ENCODE data around the gene C10orf90. TPM values are rescaled to one million over a fixed set of nuclear protein-coding genes. Genes with fewer than 3 reads are reported as not detected.

C10orf90 gene
- total RNA-seq, 1 donor = 0.72 TPM

- H3K4me2 ChIP-seq (ENCODE audit: insufficient read depth, low read length) = no peak overlapping the region
- DNase-seq (ENCODE audit: insufficient read length, low spot score, missing footprints) = peak; percentile 80
- H4K20me1 ChIP-seq (ENCODE audit: insufficient read depth, low read length) = no peaks in the 10 kb centered on the region
- H3K27ac ChIP-seq (ENCODE audit: low read depth, low read length) = no peak overlapping the region
- no peaks in the 10 kb centered on the region for H3K4me1 ChIP-seq (ENCODE audit: insufficient read depth, low read length)
- no peak overlapping the region for H3K4me3 ChIP-seq (ENCODE audit: insufficient read depth, low read length)
- peaks cover 36% of the 10 kb centered on the region for H3K27me3 ChIP-seq (ENCODE audit: insufficient read depth, low read length)
- H3K79me2 ChIP-seq (ENCODE audit: insufficient read depth, low read length) = no peaks in the 10 kb centered on the region
- H2AFZ ChIP-seq (ENCODE audit: low read length) = no peak overlapping the region
- H3K36me3 ChIP-seq (ENCODE audit: insufficient read depth, low read length) = no peaks in the 10 kb centered on the region
- no peak for TF ChIP-seq CTCF (IDR thresholded peaks at IDR 0.05; ENCODE audit: extremely low read depth, low read depth, low read length)
- no peaks in the 10 kb centered on the region for H3K9me3 ChIP-seq (ENCODE audit: low read depth, low read length)
Measured at GRCh38 chr10:126702181-126702580, 31.7 kb upstream of the C10orf90 start.

GRCh38 chr10:126701526-126701925, 31.0 kb upstream of the C10orf90 start:
- no peaks in the 10 kb centered on the region for H3K36me3 ChIP-seq (ENCODE audit: insufficient read depth, low read length)
- peaks cover 36% of the 10 kb centered on the region for H3K27me3 ChIP-seq (ENCODE audit: insufficient read depth, low read length)
- no peaks in the 10 kb centered on the region for H3K4me1 ChIP-seq (ENCODE audit: insufficient read depth, low read length)
- no peaks in the 10 kb centered on the region for H3K79me2 ChIP-seq (ENCODE audit: insufficient read depth, low read length)
- H3K4me2 ChIP-seq (ENCODE audit: insufficient read depth, low read length) = no peak overlapping the region
- no peak for TF ChIP-seq CTCF (IDR thresholded peaks at IDR 0.05; ENCODE audit: extremely low read depth, low read depth, low read length)
- H3K4me3 ChIP-seq (ENCODE audit: insufficient read depth, low read length) = no peak overlapping the region
- no peak for DNase-seq (ENCODE audit: insufficient read length, low spot score, missing footprints)
- H4K20me1 ChIP-seq (ENCODE audit: insufficient read depth, low read length) = no peaks in the 10 kb centered on the region
- H3K27ac ChIP-seq (ENCODE audit: low read depth, low read length) = no peak overlapping the region
- no peaks in the 10 kb centered on the region for H3K9me3 ChIP-seq (ENCODE audit: low read depth, low read length)
- no peak overlapping the region for H2AFZ ChIP-seq (ENCODE audit: low read length)

- no peaks in the 10 kb centered on the region for H3K9me3 ChIP-seq (ENCODE audit: low read depth, low read length)
- H3K27ac ChIP-seq (ENCODE audit: low read depth, low read length) = no peak overlapping the region
- H3K36me3 ChIP-seq (ENCODE audit: insufficient read depth, low read length) = no peaks in the 10 kb centered on the region
- TF ChIP-seq CTCF (IDR thresholded peaks at IDR 0.05; ENCODE audit: extremely low read depth, low read depth, low read length) = no peak
- peaks cover 6% of the 10 kb centered on the region for H3K27me3 ChIP-seq (ENCODE audit: insufficient read depth, low read length)
- no peak for DNase-seq (ENCODE audit: insufficient read length, low spot score, missing footprints)
- H3K79me2 ChIP-seq (ENCODE audit: insufficient read depth, low read length) = no peaks in the 10 kb centered on the region
- H2AFZ ChIP-seq (ENCODE audit: low read length) = no peak overlapping the region
- no peaks in the 10 kb centered on the region for H4K20me1 ChIP-seq (ENCODE audit: insufficient read depth, low read length)
- no peak overlapping the region for H3K4me2 ChIP-seq (ENCODE audit: insufficient read depth, low read length)
- H3K4me3 ChIP-seq (ENCODE audit: insufficient read depth, low read length) = no peak overlapping the region
- no peaks in the 10 kb centered on the region for H3K4me1 ChIP-seq (ENCODE audit: insufficient read depth, low read length)
Measured at GRCh38 chr10:126696684-126697083, 26.2 kb upstream of the C10orf90 start.

GRCh38 chr10:126691456-126691855, 21.0 kb upstream of the C10orf90 start:
- no peaks in the 10 kb centered on the region for H3K9me3 ChIP-seq (ENCODE audit: low read depth, low read length)
- H3K27ac ChIP-seq (ENCODE audit: low read depth, low read length) = no peak overlapping the region
- H4K20me1 ChIP-seq (ENCODE audit: insufficient read depth, low read length) = no peaks in the 10 kb centered on the region
- H3K4me2 ChIP-seq (ENCODE audit: insufficient read depth, low read length) = no peak overlapping the region
- H3K36me3 ChIP-seq (ENCODE audit: insufficient read depth, low read length) = no peaks in the 10 kb centered on the region
- H3K27me3 ChIP-seq (ENCODE audit: insufficient read depth, low read length) = peaks cover 10% of the 10 kb centered on the region
- no peak overlapping the region for H3K4me3 ChIP-seq (ENCODE audit: insufficient read depth, low read length)
- TF ChIP-seq CTCF (IDR thresholded peaks at IDR 0.05; ENCODE audit: extremely low read depth, low read depth, low read length) = no peak
- H3K79me2 ChIP-seq (ENCODE audit: insufficient read depth, low read length) = no peaks in the 10 kb centered on the region
- H3K4me1 ChIP-seq (ENCODE audit: insufficient read depth, low read length) = no peaks in the 10 kb centered on the region
- no peak overlapping the region for H2AFZ ChIP-seq (ENCODE audit: low read length)
- DNase-seq (ENCODE audit: insufficient read length, low spot score, missing footprints) = no peak
